Body of pancreas (tissue), 4 donors: ENCODE results near the gene IKZF1.

Experiments
- CTCF ChIP-seq, 7 experiments: fragments of 450-650 bp in 4 of 7; fragments of 200-600 bp in 3 of 7; sonication (generic) in 3 of 7; IDR thresholded peaks; one replicate each; pipeline ENCODE4 v1.5.1; 2016 to 2019; ENCODE audit warnings: antibody characterized with exemption in 7 of 7
- POLR2A ChIP-seq, 3 donors: fragments of 450-650 bp; IDR thresholded peaks; one replicate each; pipeline ENCODE4 v1.6.1; 2016; ENCODE audit warnings: antibody characterized with exemption in 3 of 3, mild to moderate bottlenecking in 2 of 3

GRCh38 chr7:50372923-50373322 is 68.4 kb downstream of the IKZF1 start:
- TF ChIP-seq CTCF (IDR thresholded peaks at IDR 0.05), result no peak
- no peak for TF ChIP-seq POLR2A (IDR thresholded peaks at IDR 0.05)
